Astrocyte of the hippocampus (primary cell): ENCODE data around the gene MTG1.
"Not testable (repeated sequence)": the region's sequence is repeated elsewhere in the genome, so short reads cannot be mapped to it uniquely, and the experiment has no call there.

Source experiments
- DNase-seq: peaks from one replicate; pipeline ENCODE4 v3.0.0; 2011; ENCODE audit warnings: low read depth, low spot score

Gene MTG1

GRCh38 chr10:133466683-133467275 is 72.8 kb downstream of the MTG1 start:
- no peak for DNase-seq

GRCh38 chr10:133467286-133467911 is 73.4 kb downstream of the MTG1 start:
- DNase-seq, result no peak

- DNase-seq, result not testable (repeated sequence)
Measured at GRCh38 chr10:133469205-133469604, 75.2 kb downstream of the MTG1 start.

GRCh38 chr10:133471300-133472109 is 77.5 kb downstream of the MTG1 start:
- DNase-seq, result no peak
